CD4-positive, alpha-beta T cell treated with Interleukin-2 at 100 ng/mL for 4 hours (primary cell): ENCODE measurements around the gene STX10.

Source experiments
- DNase-seq: peaks from one replicate; pipeline ENCODE4 v3.0.0-alpha.2; 2020; ENCODE audit warnings: low spot score

Gene STX10

GRCh38 chr19:13100031-13100588, 50.1 kb downstream of the STX10 start:
- peak; percentile 86 for DNase-seq

GRCh38 chr19:13099073-13099999, 50.8 kb downstream of the STX10 start:
- peak; percentile 82 for DNase-seq

GRCh38 chr19:13098277-13099072, 51.7 kb downstream of the STX10 start:
- DNase-seq, result peak; percentile 37

- DNase-seq, result no peak
Observed at GRCh38 chr19:13097463-13098258, 52.5 kb downstream of the STX10 start.

- DNase-seq, result no peak
Observed at GRCh38 chr19:13097033-13097462, 53.1 kb downstream of the STX10 start.

GRCh38 chr19:13095934-13096927, 53.9 kb downstream of the STX10 start:
- no peak for DNase-seq

GRCh38 chr19:13095393-13095784, 54.8 kb downstream of the STX10 start:
- no peak for DNase-seq

GRCh38 chr19:13094771-13095392, 55.3 kb downstream of the STX10 start:
- DNase-seq, result no peak

GRCh38 chr19:13094106-13094504, 56.1 kb downstream of the STX10 start:
- no peak for DNase-seq
